HepG2 (cell line): ENCODE results near the gene PRTN3. TPM values are rescaled to one million over a fixed set of nuclear protein-coding genes. Genes with fewer than 3 reads are reported as not detected.
A peak's percentile ranks its signal among the peaks of the same experiment; 100 is the strongest.

Experiments used
- EEA1 ChIP-seq: sonication (generic); formaldehyde crosslinking; IDR thresholded peaks from 2 replicates; pipeline ENCODE4 v1.5.1; 2020; ENCODE audit warnings: mild to moderate bottlenecking, missing genetic modification reagents, borderline replicate concordance
- EED ChIP-seq: sonication (generic); formaldehyde crosslinking; IDR thresholded peaks from 2 replicates; pipeline ENCODE4 v1.5.0; 2020; ENCODE audit warnings: mild to moderate bottlenecking, missing genetic modification reagents
- GABPB1 ChIP-seq: IDR thresholded peaks from 2 replicates; pipeline ENCODE4 v1.6.1; 2016; ENCODE audit warnings: mild to moderate bottlenecking, missing genetic modification reagents, moderate library complexity, missing compliant biosample characterization
- HNF4A ChIP-seq: sonication (generic); formaldehyde crosslinking; IDR thresholded peaks from 2 replicates; pipeline ENCODE4 v1.4.0; 2020; ENCODE audit warnings: missing genetic modification reagents
- HNRNPLL ChIP-seq: fragments of 200-400 bp; formaldehyde crosslinking; IDR thresholded peaks from 2 replicates; pipeline ENCODE4 v1.6.1; 2017; ENCODE audit warnings: mild to moderate bottlenecking, low read depth, low read length; ENCODE audit not compliant: poor library complexity, severe bottlenecking
- KDM3A ChIP-seq: IDR thresholded peaks from 2 replicates; pipeline ENCODE4 v1.6.1; 2018; ENCODE audit warnings: low read depth, missing compliant biosample characterization
- MIER2 ChIP-seq: IDR thresholded peaks from 2 replicates; pipeline ENCODE4 v1.6.1; 2016; ENCODE audit warnings: missing biosample characterization, missing genetic modification reagents
- PHF8 ChIP-seq: sonication (generic); formaldehyde crosslinking; IDR thresholded peaks from 2 replicates; pipeline ENCODE4 v1.5.0; 2020; ENCODE audit warnings: missing genetic modification reagents
- PITX1 ChIP-seq: sonication (generic); formaldehyde crosslinking; IDR thresholded peaks from 2 replicates; pipeline ENCODE4 v1.5.1; 2020; ENCODE audit warnings: mild to moderate bottlenecking, missing genetic modification reagents
- RXRA ChIP-seq: sonication (generic); formaldehyde crosslinking; IDR thresholded peaks from 2 replicates; pipeline ENCODE4 v1.5.1; 2020; ENCODE audit warnings: missing genetic modification reagents
- SP4 ChIP-seq: sonication (generic); formaldehyde crosslinking; IDR thresholded peaks from 2 replicates; pipeline ENCODE4 v1.8.1; 2023; ENCODE audit warnings: mild to moderate bottlenecking, missing genetic modification reagents
- STAT5B ChIP-seq: sonication (generic); formaldehyde crosslinking; IDR thresholded peaks from 2 replicates; pipeline ENCODE4 v1.4.0; 2020; ENCODE audit warnings: missing genetic modification reagents
- U2AF2 ChIP-seq: fragments of 200-400 bp; formaldehyde crosslinking; IDR thresholded peaks from 2 replicates; pipeline ENCODE4 v1.6.1; 2017; ENCODE audit warnings: low read depth, mild to moderate bottlenecking, low read length
- ZBTB42 ChIP-seq: sonication (generic); formaldehyde crosslinking; IDR thresholded peaks from 2 replicates; pipeline ENCODE4 v1.5.0; 2020; ENCODE audit warnings: mild to moderate bottlenecking, missing genetic modification reagents
- ZMYM2 ChIP-seq: sonication (generic); formaldehyde crosslinking; IDR thresholded peaks from 2 replicates; pipeline ENCODE4 v1.8.0; 2022; ENCODE audit warnings: mild to moderate bottlenecking, missing genetic modification reagents
- ZNF225 ChIP-seq: sonication (generic); formaldehyde crosslinking; IDR thresholded peaks from 2 replicates; pipeline ENCODE4 v1.4.0; 2020; ENCODE audit warnings: mild to moderate bottlenecking, missing genetic modification reagents
- ZNF777 ChIP-seq: sonication (generic); formaldehyde crosslinking; IDR thresholded peaks from 2 replicates; pipeline ENCODE4 v1.4.0; 2020; ENCODE audit warnings: missing genetic modification reagents
- polyA plus RNA-seq, 8 experiments: library from polyadenylated mRNA; depleted of rRNA in 3 of 8; stranded (reverse) in 7 of 8; unstranded in 1 of 8; fragments of >200 nt; fragmentation: Illumina TruSeq in 4 of 8; extraction: Trizol in 4 of 8; gene quantifications; 2 replicates each; pipeline versions ENCODE4 v1.2.1 to v1.2.3, GENCODE V29; 2011 to 2016; ENCODE audit warnings: low read depth in 4 of 8, missing spikeins in 1 of 8, mixed read lengths in 1 of 8; ENCODE audit not compliant: insufficient read depth in 1 of 8
- total RNA-seq, 5 experiments: library from RNA; depleted of rRNA; stranded (reverse); fragments of >200 nt; fragmentation: Illumina TruSeq; extraction: Trizol; gene quantifications; 2 replicates each; pipeline ENCODE4 v1.2.3, GENCODE V29; 2016; ENCODE audit warnings: low read depth in 1 of 5
- TF ChIP-seq, protein P1 (sequence below): sonication (generic); formaldehyde crosslinking; IDR thresholded peaks from 2 replicates; pipeline ENCODE4 v1.5.0; 2020; ENCODE audit warnings: mild to moderate bottlenecking, missing genetic modification reagents, moderate library complexity
- TF ChIP-seq, protein P2 (sequence below): sonication (generic); formaldehyde crosslinking; IDR thresholded peaks from 2 replicates; pipeline ENCODE4 v1.5.1; 2020; ENCODE audit warnings: missing genetic modification reagents, mild to moderate bottlenecking, borderline replicate concordance
- TF ChIP-seq, protein P3 (sequence below): sonication (generic); formaldehyde crosslinking; IDR thresholded peaks from 2 replicates; pipeline ENCODE4 v1.8.0; 2022; ENCODE audit warnings: mild to moderate bottlenecking, missing genetic modification reagents, borderline replicate concordance
- TF ChIP-seq, protein P4 (sequence below): sonication (generic); formaldehyde crosslinking; IDR thresholded peaks from 2 replicates; pipeline ENCODE4 v1.4.0; 2020; ENCODE audit warnings: missing genetic modification reagents
- TF ChIP-seq, protein P5 (sequence below): IDR thresholded peaks from 2 replicates; pipeline ENCODE4 v1.6.1; 2016; ENCODE audit warnings: low read depth, control low read depth
- TF ChIP-seq, protein P6 (sequence below): sonication (generic); formaldehyde crosslinking; IDR thresholded peaks from 2 replicates; pipeline ENCODE4 v1.5.1; 2020; ENCODE audit warnings: missing genetic modification reagents, mild to moderate bottlenecking, borderline replicate concordance

The PRTN3 gene
- total and polyA plus RNA-seq, 2 of the 13 experiments (the other 11 are each of a cell fraction or from before 2014, with no cell fraction given): not detected

DNA sequence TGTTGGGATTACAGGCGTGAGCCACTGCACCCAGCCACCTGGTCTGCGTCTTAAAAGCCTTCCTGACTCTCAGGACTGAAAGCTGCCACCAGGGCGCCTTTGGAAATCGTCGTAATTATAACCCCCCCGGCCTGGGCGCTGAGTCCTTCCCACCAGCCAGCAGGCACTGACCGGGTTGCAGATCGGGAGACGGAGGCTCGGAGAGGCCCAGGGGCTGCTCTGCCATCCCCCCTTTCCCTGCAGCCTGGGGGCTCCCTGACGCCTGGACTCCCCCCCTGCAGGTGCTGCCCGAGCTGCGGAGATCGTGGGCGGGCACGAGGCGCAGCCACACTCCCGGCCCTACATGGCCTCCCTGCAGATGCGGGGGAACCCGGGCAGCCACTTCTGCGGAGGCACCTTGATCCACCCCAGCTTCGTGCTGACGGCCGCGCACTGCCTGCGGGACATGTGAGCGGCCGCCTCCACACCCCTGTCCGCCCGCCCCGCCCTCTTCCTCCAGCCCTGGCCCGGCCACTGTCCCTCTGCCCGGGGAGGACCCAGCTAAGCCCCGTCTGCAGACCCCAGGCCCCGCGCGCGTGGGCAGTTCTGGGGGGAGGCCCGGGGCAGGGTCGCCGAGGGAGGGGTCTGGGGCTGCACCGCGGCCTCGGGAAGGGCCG is 2.5 kb downstream of the PRTN3 start (continued):
- no peak for TF ChIP-seq U2AF2
- TF ChIP-seq PITX1 (CRISPR knock-in tag): no peak
- no peak for TF ChIP-seq ZMYM2 (CRISPR knock-in tag)
- TF ChIP-seq, protein P1, sequence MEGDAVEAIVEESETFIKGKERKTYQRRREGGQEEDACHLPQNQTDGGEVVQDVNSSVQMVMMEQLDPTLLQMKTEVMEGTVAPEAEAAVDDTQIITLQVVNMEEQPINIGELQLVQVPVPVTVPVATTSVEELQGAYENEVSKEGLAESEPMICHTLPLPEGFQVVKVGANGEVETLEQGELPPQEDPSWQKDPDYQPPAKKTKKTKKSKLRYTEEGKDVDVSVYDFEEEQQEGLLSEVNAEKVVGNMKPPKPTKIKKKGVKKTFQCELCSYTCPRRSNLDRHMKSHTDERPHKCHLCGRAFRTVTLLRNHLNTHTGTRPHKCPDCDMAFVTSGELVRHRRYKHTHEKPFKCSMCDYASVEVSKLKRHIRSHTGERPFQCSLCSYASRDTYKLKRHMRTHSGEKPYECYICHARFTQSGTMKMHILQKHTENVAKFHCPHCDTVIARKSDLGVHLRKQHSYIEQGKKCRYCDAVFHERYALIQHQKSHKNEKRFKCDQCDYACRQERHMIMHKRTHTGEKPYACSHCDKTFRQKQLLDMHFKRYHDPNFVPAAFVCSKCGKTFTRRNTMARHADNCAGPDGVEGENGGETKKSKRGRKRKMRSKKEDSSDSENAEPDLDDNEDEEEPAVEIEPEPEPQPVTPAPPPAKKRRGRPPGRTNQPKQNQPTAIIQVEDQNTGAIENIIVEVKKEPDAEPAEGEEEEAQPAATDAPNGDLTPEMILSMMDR (CRISPR knock-in tag): no peak
- TF ChIP-seq MIER2 (CRISPR knock-in tag): no peak
- TF ChIP-seq SP4: 0 out of 2 replicates have a peak, but pooled peaks have one; percentile 3
- TF ChIP-seq STAT5B (CRISPR knock-in tag): no peak
- TF ChIP-seq EEA1 (CRISPR knock-in tag): no peak
- TF ChIP-seq, protein P2, sequence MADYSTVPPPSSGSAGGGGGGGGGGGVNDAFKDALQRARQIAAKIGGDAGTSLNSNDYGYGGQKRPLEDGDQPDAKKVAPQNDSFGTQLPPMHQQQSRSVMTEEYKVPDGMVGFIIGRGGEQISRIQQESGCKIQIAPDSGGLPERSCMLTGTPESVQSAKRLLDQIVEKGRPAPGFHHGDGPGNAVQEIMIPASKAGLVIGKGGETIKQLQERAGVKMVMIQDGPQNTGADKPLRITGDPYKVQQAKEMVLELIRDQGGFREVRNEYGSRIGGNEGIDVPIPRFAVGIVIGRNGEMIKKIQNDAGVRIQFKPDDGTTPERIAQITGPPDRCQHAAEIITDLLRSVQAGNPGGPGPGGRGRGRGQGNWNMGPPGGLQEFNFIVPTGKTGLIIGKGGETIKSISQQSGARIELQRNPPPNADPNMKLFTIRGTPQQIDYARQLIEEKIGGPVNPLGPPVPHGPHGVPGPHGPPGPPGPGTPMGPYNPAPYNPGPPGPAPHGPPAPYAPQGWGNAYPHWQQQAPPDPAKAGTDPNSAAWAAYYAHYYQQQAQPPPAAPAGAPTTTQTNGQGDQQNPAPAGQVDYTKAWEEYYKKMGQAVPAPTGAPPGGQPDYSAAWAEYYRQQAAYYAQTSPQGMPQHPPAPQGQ (CRISPR knock-in tag): no peak
- TF ChIP-seq, protein P3, sequence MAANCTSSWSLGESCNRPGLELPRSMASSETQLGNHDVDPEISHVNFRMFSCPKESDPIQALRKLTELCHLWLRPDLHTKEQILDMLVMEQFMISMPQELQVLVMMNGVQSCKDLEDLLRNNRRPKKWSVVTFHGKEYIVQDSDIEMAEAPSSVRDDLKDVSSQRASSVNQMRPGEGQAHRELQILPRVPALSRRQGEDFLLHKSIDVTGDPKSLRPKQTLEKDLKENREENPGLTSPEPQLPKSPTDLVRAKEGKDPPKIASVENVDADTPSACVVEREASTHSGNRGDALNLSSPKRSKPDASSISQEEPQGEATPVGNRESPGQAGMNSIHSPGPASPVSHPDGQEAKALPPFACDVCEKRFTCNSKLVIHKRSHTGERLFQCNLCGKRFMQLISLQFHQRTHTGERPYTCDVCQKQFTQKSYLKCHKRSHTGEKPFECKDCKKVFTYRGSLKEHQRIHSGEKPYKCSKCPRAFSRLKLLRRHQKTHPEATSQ (CRISPR knock-in tag): no peak
- 0 out of 2 replicates have a peak, but pooled peaks have one; percentile 71 for TF ChIP-seq EED (CRISPR knock-in tag)
- TF ChIP-seq HNF4A (CRISPR knock-in tag): no peak
- TF ChIP-seq, protein P4, sequence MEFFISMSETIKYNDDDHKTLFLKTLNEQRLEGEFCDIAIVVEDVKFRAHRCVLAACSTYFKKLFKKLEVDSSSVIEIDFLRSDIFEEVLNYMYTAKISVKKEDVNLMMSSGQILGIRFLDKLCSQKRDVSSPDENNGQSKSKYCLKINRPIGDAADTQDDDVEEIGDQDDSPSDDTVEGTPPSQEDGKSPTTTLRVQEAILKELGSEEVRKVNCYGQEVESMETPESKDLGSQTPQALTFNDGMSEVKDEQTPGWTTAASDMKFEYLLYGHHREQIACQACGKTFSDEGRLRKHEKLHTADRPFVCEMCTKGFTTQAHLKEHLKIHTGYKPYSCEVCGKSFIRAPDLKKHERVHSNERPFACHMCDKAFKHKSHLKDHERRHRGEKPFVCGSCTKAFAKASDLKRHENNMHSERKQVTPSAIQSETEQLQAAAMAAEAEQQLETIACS (CRISPR knock-in tag): no peak
- TF ChIP-seq RXRA (CRISPR knock-in tag): no peak
- no peak for TF ChIP-seq ZNF777 (CRISPR knock-in tag)
- no peak for TF ChIP-seq ZBTB42 (CRISPR knock-in tag)
- peak; percentile 24 for TF ChIP-seq HNRNPLL
- TF ChIP-seq ZNF225: no peak
- TF ChIP-seq, protein P5, sequence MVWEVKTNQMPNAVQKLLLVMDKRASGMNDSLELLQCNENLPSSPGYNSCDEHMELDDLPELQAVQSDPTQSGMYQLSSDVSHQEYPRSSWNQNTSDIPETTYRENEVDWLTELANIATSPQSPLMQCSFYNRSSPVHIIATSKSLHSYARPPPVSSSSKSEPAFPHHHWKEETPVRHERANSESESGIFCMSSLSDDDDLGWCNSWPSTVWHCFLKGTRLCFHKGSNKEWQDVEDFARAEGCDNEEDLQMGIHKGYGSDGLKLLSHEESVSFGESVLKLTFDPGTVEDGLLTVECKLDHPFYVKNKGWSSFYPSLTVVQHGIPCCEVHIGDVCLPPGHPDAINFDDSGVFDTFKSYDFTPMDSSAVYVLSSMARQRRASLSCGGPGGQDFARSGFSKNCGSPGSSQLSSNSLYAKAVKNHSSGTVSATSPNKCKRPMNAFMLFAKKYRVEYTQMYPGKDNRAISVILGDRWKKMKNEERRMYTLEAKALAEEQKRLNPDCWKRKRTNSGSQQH: no peak
- TF ChIP-seq GABPB1: peak; percentile 33; the same call in 1 of the 2 replicates
- TF ChIP-seq, protein P6, sequence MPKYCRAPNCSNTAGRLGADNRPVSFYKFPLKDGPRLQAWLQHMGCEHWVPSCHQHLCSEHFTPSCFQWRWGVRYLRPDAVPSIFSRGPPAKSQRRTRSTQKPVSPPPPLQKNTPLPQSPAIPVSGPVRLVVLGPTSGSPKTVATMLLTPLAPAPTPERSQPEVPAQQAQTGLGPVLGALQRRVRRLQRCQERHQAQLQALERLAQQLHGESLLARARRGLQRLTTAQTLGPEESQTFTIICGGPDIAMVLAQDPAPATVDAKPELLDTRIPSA: no peak
- no peak for TF ChIP-seq PHF8 (CRISPR knock-in tag)
- TF ChIP-seq KDM3A (CRISPR knock-in tag): no peak
